Measurements from ENCODE around the gene DOCK4. TPM values are rescaled to one million over a fixed set of nuclear protein-coding genes. Genes with fewer than 3 reads are reported as not detected.
"Not testable (repeated sequence)": the region's sequence is repeated elsewhere in the genome, so short reads cannot be mapped to it uniquely, and the experiment has no call there.

The DOCK4 gene
- polyA plus RNA-seq, 2 of the 4 experiments (the other 2 are of a cell fraction), result 13.7 to 15.7 TPM

DNA sequence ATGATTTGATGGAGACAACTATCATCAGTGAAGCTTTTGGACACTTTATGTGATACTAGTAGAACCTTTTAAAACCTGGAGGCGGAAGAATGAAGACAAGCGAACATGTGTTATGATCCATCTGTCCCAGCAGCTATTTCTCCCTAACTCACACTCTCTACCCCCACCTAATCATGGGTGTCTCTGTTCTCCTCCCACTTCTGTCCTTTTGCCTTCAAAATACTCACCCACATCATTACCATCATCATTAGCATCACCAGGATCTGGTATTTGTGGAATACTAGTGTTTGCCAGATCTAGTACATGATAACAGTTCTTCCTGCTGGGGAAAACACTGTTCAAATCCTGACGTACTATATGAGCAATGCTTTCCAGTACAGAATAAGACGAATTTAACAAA is 287.7 kb downstream of the DOCK4 start:
- CTCF ChIA-PET, result no interaction called here
- 83% methylated on average over 4 of the region's 4 CpGs for WGBS (ENCODE audit: missing lambda C conversion rate)
- no peak for DNase-seq (ENCODE audit: low read depth in 1 of 2, low spot score in 1 of 2)
- H3K4me1 ChIP-seq, result peaks cover 13% of the 10 kb centered on the region; the same call in 1 of the 3 replicates
- no peak overlapping the region for H3K4me2 ChIP-seq
- no peaks in the 10 kb centered on the region for H3K9me3 ChIP-seq
- POLR2A ChIA-PET, result no interaction called here
- no peak overlapping the region for H3K4me3 ChIP-seq
- no peak for ATAC-seq
- TF ChIP-seq MAZ (IDR thresholded peaks at IDR 0.05; ENCODE audit: borderline replicate concordance, low read depth, low read length) (no peak), ZSCAN20 (CRISPR knock-in tag; IDR thresholded peaks at IDR 0.05) (no peak), RAD21 (conservative IDR thresholded peaks at IDR 0.05 in 1 of 2, IDR thresholded peaks at IDR 0.05 in 1 of 2) (no peak), GATA3 (IDR thresholded peaks at IDR 0.05; ENCODE audit: borderline replicate concordance) (no peak)
- TF ChIP-seq, protein P1, sequence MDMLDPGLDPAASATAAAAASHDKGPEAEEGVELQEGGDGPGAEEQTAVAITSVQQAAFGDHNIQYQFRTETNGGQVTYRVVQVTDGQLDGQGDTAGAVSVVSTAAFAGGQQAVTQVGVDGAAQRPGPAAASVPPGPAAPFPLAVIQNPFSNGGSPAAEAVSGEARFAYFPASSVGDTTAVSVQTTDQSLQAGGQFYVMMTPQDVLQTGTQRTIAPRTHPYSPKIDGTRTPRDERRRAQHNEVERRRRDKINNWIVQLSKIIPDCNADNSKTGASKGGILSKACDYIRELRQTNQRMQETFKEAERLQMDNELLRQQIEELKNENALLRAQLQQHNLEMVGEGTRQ (IDR thresholded peaks at IDR 0.05), result no peak
- TF ChIP-seq, protein P2, sequence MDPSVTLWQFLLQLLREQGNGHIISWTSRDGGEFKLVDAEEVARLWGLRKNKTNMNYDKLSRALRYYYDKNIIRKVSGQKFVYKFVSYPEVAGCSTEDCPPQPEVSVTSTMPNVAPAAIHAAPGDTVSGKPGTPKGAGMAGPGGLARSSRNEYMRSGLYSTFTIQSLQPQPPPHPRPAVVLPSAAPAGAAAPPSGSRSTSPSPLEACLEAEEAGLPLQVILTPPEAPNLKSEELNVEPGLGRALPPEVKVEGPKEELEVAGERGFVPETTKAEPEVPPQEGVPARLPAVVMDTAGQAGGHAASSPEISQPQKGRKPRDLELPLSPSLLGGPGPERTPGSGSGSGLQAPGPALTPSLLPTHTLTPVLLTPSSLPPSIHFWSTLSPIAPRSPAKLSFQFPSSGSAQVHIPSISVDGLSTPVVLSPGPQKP (IDR thresholded peaks at IDR 0.05; ENCODE audit: low read depth, low read length), result no peak
- no peak overlapping the region for H3K27ac ChIP-seq
- peak; percentile 7 for FAIRE-seq

DNA sequence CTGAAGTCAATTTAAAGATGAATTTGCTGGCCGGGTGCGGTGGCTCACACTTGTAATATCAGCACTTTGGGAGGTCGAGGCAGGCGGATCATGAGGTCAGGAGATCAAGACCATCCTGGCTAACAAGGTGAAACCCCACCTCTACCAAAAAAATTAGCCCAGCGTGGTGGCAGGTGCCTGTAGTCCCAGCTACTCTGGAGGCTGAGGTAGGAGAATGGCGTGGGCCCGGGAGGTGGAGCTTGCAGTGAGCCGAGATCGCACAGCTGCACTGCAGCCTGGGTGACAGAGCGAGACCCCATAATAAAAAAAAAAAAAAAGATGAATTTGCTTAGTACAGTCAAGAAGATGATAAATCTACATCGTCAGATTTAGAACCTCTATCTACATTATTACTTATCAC is 288.8 kb downstream of the DOCK4 start:
- H3K9me3 ChIP-seq; FAIRE-seq; H3K4me3 ChIP-seq; ATAC-seq; CTCF ChIA-PET; POLR2A ChIA-PET; H3K4me2 ChIP-seq; DNase-seq (ENCODE audit: low read depth in 1 of 2, low spot score in 1 of 2); H3K27ac ChIP-seq: not testable (repeated sequence)
- peaks cover 13% of the 10 kb centered on the region; the same call in 1 of the 3 replicates for H3K4me1 ChIP-seq
- 88% methylated on average over 11 of the region's 11 CpGs for WGBS (ENCODE audit: missing lambda C conversion rate)

DNA sequence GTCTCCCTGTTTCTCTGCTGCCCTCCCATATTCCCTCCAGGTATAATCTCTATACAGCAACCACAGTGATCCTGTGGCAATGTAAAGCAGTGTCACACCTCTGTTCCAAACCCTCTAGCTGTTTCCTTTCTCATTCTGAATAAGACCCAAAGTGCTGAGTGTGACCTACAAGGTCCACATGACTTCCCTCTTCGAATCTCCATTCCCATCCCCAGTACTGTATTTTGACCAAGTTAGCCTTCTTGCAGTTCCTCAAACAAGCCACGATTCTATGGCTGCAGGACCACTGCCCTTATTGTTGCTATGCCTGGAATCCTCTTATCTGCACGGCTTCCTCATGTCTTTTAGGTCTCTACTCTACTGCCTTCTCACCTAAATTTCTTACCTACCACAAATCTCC is 291.9 kb downstream of the DOCK4 start:
- Histone ChIP-seq H3K4me2 (no peak overlapping the region), H3K4me3 (no peak overlapping the region), H3K9me3 (no peaks in the 10 kb centered on the region), H3K27ac (no peak overlapping the region), H3K4me1 (no peaks in the 10 kb centered on the region; the same call in 2 of the 3 replicates)
- WGBS (ENCODE audit: missing lambda C conversion rate), result 75% methylated on average over 3 of the region's 3 CpGs
- FAIRE-seq (no peak), ATAC-seq (no peak), DNase-seq (ENCODE audit: low read depth in 1 of 2, low spot score in 1 of 2) (no peak)
- no peak for TF ChIP-seq POLR2A (IDR thresholded peaks at IDR 0.05; ENCODE audit: low read length)
- TF ChIP-seq MYC (IDR thresholded peaks at IDR 0.05; ENCODE audit: borderline replicate concordance, low read length), result no peak
- no peak for TF ChIP-seq HOXB5 (CRISPR knock-in tag; IDR thresholded peaks at IDR 0.05)
- TF ChIP-seq KDM5A (IDR thresholded peaks at IDR 0.05), result no peak
- TF ChIP-seq RFX5 (IDR thresholded peaks at IDR 0.05), result no peak
- TF ChIP-seq BHLHE40 (IDR thresholded peaks at IDR 0.05; ENCODE audit: low read depth, low read length), result no peak
- TF ChIP-seq SMC3 (IDR thresholded peaks at IDR 0.05), result no peak
- TF ChIP-seq, protein P3, sequence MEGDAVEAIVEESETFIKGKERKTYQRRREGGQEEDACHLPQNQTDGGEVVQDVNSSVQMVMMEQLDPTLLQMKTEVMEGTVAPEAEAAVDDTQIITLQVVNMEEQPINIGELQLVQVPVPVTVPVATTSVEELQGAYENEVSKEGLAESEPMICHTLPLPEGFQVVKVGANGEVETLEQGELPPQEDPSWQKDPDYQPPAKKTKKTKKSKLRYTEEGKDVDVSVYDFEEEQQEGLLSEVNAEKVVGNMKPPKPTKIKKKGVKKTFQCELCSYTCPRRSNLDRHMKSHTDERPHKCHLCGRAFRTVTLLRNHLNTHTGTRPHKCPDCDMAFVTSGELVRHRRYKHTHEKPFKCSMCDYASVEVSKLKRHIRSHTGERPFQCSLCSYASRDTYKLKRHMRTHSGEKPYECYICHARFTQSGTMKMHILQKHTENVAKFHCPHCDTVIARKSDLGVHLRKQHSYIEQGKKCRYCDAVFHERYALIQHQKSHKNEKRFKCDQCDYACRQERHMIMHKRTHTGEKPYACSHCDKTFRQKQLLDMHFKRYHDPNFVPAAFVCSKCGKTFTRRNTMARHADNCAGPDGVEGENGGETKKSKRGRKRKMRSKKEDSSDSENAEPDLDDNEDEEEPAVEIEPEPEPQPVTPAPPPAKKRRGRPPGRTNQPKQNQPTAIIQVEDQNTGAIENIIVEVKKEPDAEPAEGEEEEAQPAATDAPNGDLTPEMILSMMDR (IDR thresholded peaks at IDR 0.05), result no peak
- POLR2A ChIA-PET, result no interaction called here
- CTCF ChIA-PET, result no interaction called here

DNA sequence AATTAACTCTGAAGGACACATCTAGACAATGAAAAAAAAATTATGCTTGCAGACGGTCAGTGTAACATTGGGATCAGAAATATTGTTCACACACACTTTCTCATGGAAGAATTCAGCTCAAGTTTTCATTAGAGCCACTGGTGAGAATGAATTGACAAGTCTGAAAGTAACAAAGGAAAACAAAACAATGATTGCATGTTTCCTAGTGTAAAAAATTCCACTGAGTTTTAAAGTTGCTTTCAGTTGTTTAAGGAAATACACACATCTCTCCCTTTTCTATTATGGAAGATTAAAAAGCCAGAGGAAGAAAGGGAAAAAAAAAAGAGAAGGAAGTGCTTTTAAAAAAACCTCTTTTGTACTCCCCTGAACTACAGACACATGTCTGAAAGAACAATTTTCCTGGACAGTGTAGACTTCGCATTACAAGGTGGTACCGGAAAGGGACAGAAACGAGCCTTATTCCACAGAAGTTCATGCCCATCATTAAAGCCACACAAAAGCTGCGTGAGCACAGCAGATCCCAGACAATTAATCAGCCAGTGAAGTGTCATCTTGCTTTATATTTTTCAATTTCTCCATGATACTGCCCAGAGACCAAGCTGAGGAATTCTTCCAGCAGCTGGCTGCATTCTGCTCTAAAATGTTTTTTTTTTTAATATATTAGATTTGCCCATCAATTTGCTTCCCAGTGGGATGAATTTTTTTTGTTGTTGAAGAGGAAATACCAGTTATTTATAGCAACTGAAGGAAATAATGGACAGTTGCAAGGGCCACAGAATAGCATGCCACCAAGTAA is 294.8 kb downstream of the DOCK4 start:
- TF ChIP-seq SREBF2 (IDR thresholded peaks at IDR 0.05), result no peak
- TF ChIP-seq PHF8 (IDR thresholded peaks at IDR 0.05; ENCODE audit: borderline replicate concordance, low read depth), result no peak
- no peak for TF ChIP-seq ZSCAN20 (CRISPR knock-in tag; IDR thresholded peaks at IDR 0.05)
- no peak for TF ChIP-seq JUNB (IDR thresholded peaks at IDR 0.05)
- CTCF ChIA-PET, result no interaction called here
- Histone ChIP-seq H3K4me3 (no peak overlapping the region), H3K9me3 (no peaks in the 10 kb centered on the region), H3K4me1 (no peaks in the 10 kb centered on the region), H3K4me2 (no peak overlapping the region), H3K27ac (no peak overlapping the region)
- no peak for ATAC-seq
- WGBS (ENCODE audit: missing lambda C conversion rate), result 88% methylated on average over 5 of the region's 5 CpGs
- no peak for FAIRE-seq
- POLR2A ChIA-PET, result no interaction called here
- DNase-seq (ENCODE audit: low read depth in 1 of 2, low spot score in 1 of 2), result no peak
